ENCODE results near the gene TMF1.

Gene TMF1

DNA sequence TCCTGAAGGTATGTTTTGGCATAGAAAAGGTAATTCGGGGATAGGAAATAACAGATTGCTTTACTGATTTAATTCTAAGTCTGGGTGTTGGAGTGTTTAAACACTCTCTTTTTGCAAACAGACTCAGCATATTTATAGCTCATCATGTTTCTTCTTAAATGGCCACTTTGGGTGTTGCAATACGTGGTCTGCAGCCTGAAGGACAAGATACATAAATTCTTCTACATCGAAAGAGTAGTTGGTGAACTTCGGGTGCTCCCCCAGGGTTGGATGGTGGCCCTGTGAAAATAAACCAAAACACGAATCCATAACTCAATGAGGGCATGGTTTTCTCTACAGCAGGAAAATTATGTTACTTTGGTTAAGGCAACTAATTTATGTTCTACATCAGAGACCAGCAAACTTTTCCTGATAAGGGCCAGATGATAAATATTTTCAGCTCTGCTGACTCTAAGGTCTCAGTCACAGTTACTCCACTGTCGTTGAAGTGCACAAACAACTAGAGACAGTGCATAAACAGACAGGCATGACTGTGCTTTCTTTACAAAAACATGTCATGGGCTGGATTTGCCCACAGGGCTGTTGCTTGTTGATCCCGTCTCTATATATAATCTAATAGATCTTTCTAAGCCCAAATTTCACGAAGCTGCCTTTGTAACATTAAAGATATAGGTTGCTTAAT, 74.5 kb downstream of the TMF1 start:
- no peak for DNase-seq (ENCODE audit: low spot score)

DNA sequence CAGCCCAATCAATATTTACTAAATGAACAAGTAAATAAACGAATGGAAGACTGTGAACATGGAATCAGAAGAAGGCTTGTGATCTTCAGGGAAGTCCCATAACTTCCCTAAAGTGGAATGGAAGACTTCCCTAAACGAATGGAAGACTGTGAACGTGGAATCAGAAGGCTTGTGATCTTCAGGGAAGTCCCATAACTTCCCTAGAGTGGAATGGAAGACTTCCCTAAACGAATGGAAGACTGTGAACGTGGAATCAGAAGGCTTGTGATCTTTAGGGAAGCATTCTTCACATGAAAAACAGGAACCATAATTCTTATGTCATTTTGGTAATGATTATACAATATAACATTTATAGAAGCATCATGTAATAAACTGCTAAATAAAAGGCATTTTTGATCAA, 77.4 kb downstream of the TMF1 start:
- DNase-seq (ENCODE audit: low spot score), result no peak

DNA sequence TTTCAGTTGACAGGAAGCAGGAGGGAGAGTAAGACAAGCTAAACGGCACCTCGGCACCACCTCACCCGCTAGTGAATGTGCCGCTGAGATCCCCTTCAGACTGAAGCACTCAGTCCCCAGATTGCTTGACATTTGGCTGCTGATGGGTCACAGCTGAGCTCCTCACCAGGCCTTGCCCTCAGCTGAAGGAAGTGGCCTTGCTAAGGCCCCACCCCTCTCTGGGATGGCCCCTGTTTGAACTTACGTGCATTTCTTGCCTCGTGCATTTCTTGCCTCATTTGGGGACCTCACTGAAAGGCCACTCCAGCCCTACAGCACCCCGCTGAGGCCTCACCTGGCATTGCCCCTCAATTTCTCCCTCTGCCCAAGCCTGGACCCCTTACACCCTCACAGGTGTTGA, 78.5 kb downstream of the TMF1 start:
- no peak for DNase-seq (ENCODE audit: low spot score)

DNA sequence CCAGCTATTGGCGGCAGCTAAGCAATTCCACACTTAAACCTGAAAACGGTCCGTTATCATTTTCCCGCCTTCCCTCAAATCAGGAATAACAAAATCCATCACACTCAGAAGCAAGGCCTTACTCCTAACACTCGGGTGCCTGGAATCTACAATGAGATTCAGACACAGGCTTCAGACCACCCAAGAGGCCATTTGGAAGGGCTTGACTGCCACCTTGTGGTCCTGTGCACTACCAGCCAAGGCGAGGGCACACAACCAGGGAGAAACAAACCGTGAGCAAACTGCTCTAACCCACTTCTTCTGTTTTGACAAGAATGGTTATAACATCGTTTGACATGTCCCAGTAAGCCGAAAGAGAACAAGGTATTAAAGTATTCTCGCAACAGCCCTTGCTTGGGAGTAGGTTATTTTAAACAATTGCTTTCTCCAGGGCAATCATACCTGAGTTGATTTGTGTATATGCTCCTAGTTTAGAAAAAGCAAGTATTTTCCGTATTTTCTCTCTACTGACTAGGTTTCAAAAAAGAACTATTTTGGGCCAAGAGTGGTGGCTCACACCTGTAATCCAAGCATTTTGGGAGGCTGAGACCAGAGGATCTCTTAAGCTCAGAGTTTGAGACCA, 79.7 kb downstream of the TMF1 start:
- DNase-seq (ENCODE audit: low spot score), result peak; percentile 59
